Mesenteric fat pad (tissue), 1 donor: ENCODE results near the gene ESPN. TPM values are rescaled to one million over a fixed set of nuclear protein-coding genes. Genes with fewer than 3 reads are reported as not detected.
"Not testable (repeated sequence)": the region's sequence is repeated elsewhere in the genome, so short reads cannot be mapped to it uniquely, and the experiment has no call there.

Experiments
- DNase-seq: peaks from one replicate; pipeline ENCODE4 v3.0.0-alpha.2; 2020; ENCODE audit warnings: low spot score
- total RNA-seq: library from RNA; stranded (reverse); fragmentation: NEBNext Ultra II Directional; extraction: Animal tissue kit (Norgen Biotek cat#: 25700); gene quantifications from one replicate; pipeline ENCODE4 v1.2.1, GENCODE V29; 2021
- donor health status: DM: yes; HTN: yes; CAD: no.

Gene ESPN
- total RNA-seq, 1 donor from 2014 or later: 0.80 TPM

- DNase-seq: no peak
These were observed 22.6 kb downstream of the ESPN start for GRCh38 chr1:6447016-6447817.

GRCh38 chr1:6447818-6448748 lies 23.5 kb downstream of the ESPN start:
- DNase-seq: no peak

GRCh38 chr1:6448749-6449631 lies 24.4 kb downstream of the ESPN start:
- no peak for DNase-seq

GRCh38 chr1:6450005-6450450 lies 25.5 kb downstream of the ESPN start:
- DNase-seq: no peak

GRCh38 chr1:6450486-6450885 lies 25.9 kb downstream of the ESPN start:
- DNase-seq: not testable (repeated sequence)

GRCh38 chr1:6450943-6451373 lies 26.4 kb downstream of the ESPN start:
- DNase-seq: no peak

GRCh38 chr1:6453895-6454855 lies 29.6 kb downstream of the ESPN start:
- not testable (repeated sequence) for DNase-seq

- DNase-seq: no peak
These were observed 30.5 kb downstream of the ESPN start for GRCh38 chr1:6454856-6455751.

GRCh38 chr1:6455752-6456520 lies 31.4 kb downstream of the ESPN start:
- not testable (repeated sequence) for DNase-seq

GRCh38 chr1:6456800-6457466 lies 32.4 kb downstream of the ESPN start:
- DNase-seq: no peak

GRCh38 chr1:6459850-6460265 lies 35.3 kb downstream of the ESPN start:
- DNase-seq: no peak

- DNase-seq: no peak
These were observed 35.9 kb downstream of the ESPN start for GRCh38 chr1:6460301-6461050.

- DNase-seq: no peak
These were observed 36.5 kb downstream of the ESPN start for GRCh38 chr1:6461051-6461530.

GRCh38 chr1:6461538-6462411 lies 37.2 kb downstream of the ESPN start:
- no peak for DNase-seq

GRCh38 chr1:6462412-6463119 lies 38.0 kb downstream of the ESPN start:
- no peak for DNase-seq
